Measurements from ENCODE around the gene IRF1.

The IRF1 gene

GRCh38 chr5:132435447-132435846 is 55.1 kb downstream of the IRF1 start:
- DNase-seq: no peak

GRCh38 chr5:132434416-132435286 is 55.9 kb downstream of the IRF1 start:
- DNase-seq: no peak

GRCh38 chr5:132433141-132433540 is 57.4 kb downstream of the IRF1 start:
- DNase-seq: no peak

DNA sequence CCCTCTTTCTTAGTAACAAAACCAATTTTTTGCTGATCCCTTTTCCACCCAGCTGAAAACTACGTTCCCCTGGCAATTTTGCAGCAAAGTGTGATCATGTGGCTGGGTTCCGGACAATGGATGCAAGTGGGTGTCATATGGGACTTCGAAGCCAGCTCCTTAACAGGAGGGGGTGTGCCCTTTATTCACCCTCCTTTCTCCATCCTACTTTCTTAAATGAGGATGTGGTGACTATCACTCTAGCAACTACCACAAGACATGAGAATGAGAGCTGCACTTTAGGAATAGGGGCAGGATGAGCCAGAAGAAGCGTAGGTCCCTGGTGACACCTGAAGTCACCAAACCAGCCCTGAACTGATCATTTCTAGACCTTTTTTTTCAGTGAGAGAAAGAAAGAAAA is 58.9 kb downstream of the IRF1 start:
- no peak for DNase-seq
